Hepatocyte (in vitro differentiated cells): ENCODE measurements around the gene CRACR2A. TPM values are rescaled to one million over a fixed set of nuclear protein-coding genes. Genes with fewer than 3 reads are reported as not detected.

Experiments used
- DNase-seq: peaks from one replicate; pipeline ENCODE4 v3.0.0-alpha.2; 2016; ENCODE audit warnings: low spot score
- H2AFZ ChIP-seq: fragments of 200-600 bp; sonication (generic); 2 replicates; pipeline ENCODE4 v1.6.0; 2016; ENCODE audit warnings: antibody characterized with exemption, mild to moderate bottlenecking
- H3K27ac ChIP-seq: fragments of 200-600 bp; sonication (generic); 2 replicates; pipeline ENCODE4 v1.5.1; 2016; ENCODE audit warnings: mild to moderate bottlenecking
- H3K27me3 ChIP-seq: fragments of 200-600 bp; sonication (generic); 2 replicates; pipeline ENCODE4 v1.6.1; 2016
- H3K36me3 ChIP-seq: fragments of 200-600 bp; sonication (generic); replicated peaks from 2 replicates; pipeline ENCODE4 v1.5.1; 2016; ENCODE audit warnings: low read depth; ENCODE audit not compliant: insufficient read depth
- H3K4me1 ChIP-seq: fragments of 200-600 bp; sonication (generic); 2 replicates; pipeline ENCODE4 v1.5.1; 2016; ENCODE audit warnings: mild to moderate bottlenecking, moderate library complexity; ENCODE audit not compliant: insufficient read depth
- H3K4me2 ChIP-seq: fragments of 200-600 bp; sonication (generic); 2 replicates; pipeline ENCODE4 v1.6.0; 2016
- H3K4me3 ChIP-seq: fragments of 200-600 bp; sonication (generic); 2 replicates; pipeline ENCODE4 v1.5.1; 2016; ENCODE audit warnings: mild to moderate bottlenecking
- H3K79me2 ChIP-seq: fragments of 200-600 bp; sonication (generic); 2 replicates; pipeline ENCODE4 v1.6.0; 2017; ENCODE audit warnings: mild to moderate bottlenecking
- H3K9me2 ChIP-seq: fragments of 200-600 bp; sonication (generic); replicated peaks from 2 replicates; pipeline ENCODE4 v1.6.0; 2017; ENCODE audit warnings: mild to moderate bottlenecking; ENCODE audit not compliant: insufficient read depth
- H3K9me3 ChIP-seq: fragments of 200-600 bp; sonication (generic); 2 replicates; pipeline ENCODE4 v1.5.1; 2016; ENCODE audit warnings: low read depth, mild to moderate bottlenecking
- H4K20me1 ChIP-seq: fragments of 200-600 bp; sonication (generic); 2 replicates; pipeline ENCODE4 v1.6.0; 2016; ENCODE audit warnings: mild to moderate bottlenecking; ENCODE audit not compliant: insufficient read depth, poor library complexity, severe bottlenecking
- CTCF ChIP-seq: fragments of 200-600 bp; sonication (generic); IDR thresholded peaks from 2 replicates; pipeline ENCODE4 v1.5.1; 2016; ENCODE audit warnings: antibody characterized with exemption, mild to moderate bottlenecking; ENCODE audit not compliant: poor library complexity
- EZH2 ChIP-seq: fragments of 200-600 bp; sonication (generic); IDR thresholded peaks from 2 replicates; pipeline ENCODE4 v1.6.1; 2016; ENCODE audit warnings: antibody characterized with exemption, mild to moderate bottlenecking, borderline replicate concordance
- EZH2phosphoT487 ChIP-seq: fragments of 200-600 bp; sonication (generic); IDR thresholded peaks from one replicate; pipeline ENCODE4 v1.6.1; 2018; ENCODE audit warnings: antibody characterized with exemption, mild to moderate bottlenecking, low read depth, moderate library complexity; ENCODE audit not compliant: unreplicated experiment, severe bottlenecking
- WGBS: methylation state at CpG from one replicate; pipeline ENCODE4 v1.1.6; 2016; ENCODE audit warnings: low lambda C conversion rate; ENCODE audit errors: missing lambda C conversion rate; 5-methylcytosine and 5-hydroxymethylcytosine counted together
- polyA plus RNA-seq: library from polyadenylated mRNA; unstranded; fragments of >200 nt; fragmentation: Nextera tagmentation; extraction: Ambion mirVana; gene quantifications from 2 replicates; pipeline ENCODE4 v1.2.1, GENCODE V29; 2016
- total RNA-seq: library from RNA; depleted of rRNA; stranded (reverse); fragments of >200 nt; gene quantifications from 2 replicates; pipeline ENCODE4 v1.2.3, GENCODE V29; 2014

Gene CRACR2A
- total and polyA plus RNA-seq, 2 experiments from 2014 or later, result 0.30 to 0.80 TPM

GRCh38 chr12:3668479-3669165 lies 84.3 kb downstream of the CRACR2A start:
- no peaks in the 10 kb centered on the region for H3K36me3 ChIP-seq
- no peaks in the 10 kb centered on the region for H3K79me2 ChIP-seq
- TF ChIP-seq EZH2phosphoT487, result no peak
- no peak for TF ChIP-seq CTCF
- TF ChIP-seq EZH2, result no peak
- no peak overlapping the region for H3K4me3 ChIP-seq
- H3K27me3 ChIP-seq, result no peaks in the 10 kb centered on the region
- H3K4me1 ChIP-seq, result no peaks in the 10 kb centered on the region
- WGBS, result 85% methylated on average over 5 of the region's 5 CpGs
- no peak overlapping the region for H3K27ac ChIP-seq
- H3K4me2 ChIP-seq, result no peak overlapping the region
- no peaks in the 10 kb centered on the region for H4K20me1 ChIP-seq
- H3K9me2 ChIP-seq, result no peaks in the 10 kb centered on the region
- no peak overlapping the region for H2AFZ ChIP-seq
- H3K9me3 ChIP-seq, result no peaks in the 10 kb centered on the region
- no peak for DNase-seq

GRCh38 chr12:3667485-3667884 lies 85.4 kb downstream of the CRACR2A start:
- TF ChIP-seq EZH2, result no peak
- no peak for TF ChIP-seq EZH2phosphoT487
- TF ChIP-seq CTCF, result peak; percentile 14
- no peaks in the 10 kb centered on the region for H3K9me2 ChIP-seq
- no peaks in the 10 kb centered on the region for H3K27me3 ChIP-seq
- no peaks in the 10 kb centered on the region for H3K4me1 ChIP-seq
- no peak overlapping the region for H3K4me3 ChIP-seq
- 75% methylated on average over 4 of the region's 4 CpGs for WGBS
- H3K27ac ChIP-seq, result no peak overlapping the region
- no peak for DNase-seq
- no peaks in the 10 kb centered on the region for H3K79me2 ChIP-seq
- H2AFZ ChIP-seq, result no peak overlapping the region
- no peaks in the 10 kb centered on the region for H4K20me1 ChIP-seq
- H3K9me3 ChIP-seq, result no peaks in the 10 kb centered on the region
- H3K4me2 ChIP-seq, result no peak overlapping the region
- H3K36me3 ChIP-seq, result no peaks in the 10 kb centered on the region

GRCh38 chr12:3666441-3666840 lies 86.5 kb downstream of the CRACR2A start:
- Histone ChIP-seq H2AFZ (no peak overlapping the region), H3K27me3 (no peaks in the 10 kb centered on the region), H3K36me3 (no peaks in the 10 kb centered on the region), H3K4me3 (no peak overlapping the region), H4K20me1 (no peaks in the 10 kb centered on the region), H3K4me1 (no peaks in the 10 kb centered on the region), H3K4me2 (no peak overlapping the region), H3K27ac (no peak overlapping the region), H3K79me2 (no peaks in the 10 kb centered on the region), H3K9me3 (no peaks in the 10 kb centered on the region), H3K9me2 (no peaks in the 10 kb centered on the region)
- no peak for DNase-seq
- no peak for TF ChIP-seq CTCF
- no peak for TF ChIP-seq EZH2phosphoT487
- TF ChIP-seq EZH2, result no peak
- 95% methylated on average over 7 of the region's 7 CpGs for WGBS
